Measurements from ENCODE around the gene MAMSTR.
"Not testable (repeated sequence)": the region's sequence is repeated elsewhere in the genome, so short reads cannot be mapped to it uniquely, and the experiment has no call there.

The MAMSTR gene

GRCh38 chr19:48718106-48718505, 1.4 kb downstream of the MAMSTR start:
- DNase-seq, result not testable (repeated sequence)

- peak; percentile 79 for DNase-seq
These were observed 2.8 kb downstream of the MAMSTR start for GRCh38 chr19:48716562-48717291.

GRCh38 chr19:48715681-48716171, 3.8 kb downstream of the MAMSTR start:
- peak; percentile 40 for DNase-seq

GRCh38 chr19:48714759-48715675, 4.5 kb downstream of the MAMSTR start:
- no peak for DNase-seq

- peak; percentile 100 for DNase-seq
These were observed 5.4 kb downstream of the MAMSTR start for GRCh38 chr19:48713864-48714755.

GRCh38 chr19:48713041-48713863, 6.3 kb downstream of the MAMSTR start:
- peak; percentile 23 for DNase-seq

- DNase-seq, result no peak
These were observed 8.3 kb downstream of the MAMSTR start for GRCh38 chr19:48711106-48711662.

- DNase-seq, result no peak
These were observed 11.1 kb downstream of the MAMSTR start for GRCh38 chr19:48708471-48708870.

- no peak for DNase-seq
These were observed 14.1 kb downstream of the MAMSTR start for GRCh38 chr19:48705431-48705830.

GRCh38 chr19:48703316-48703715, 16.2 kb downstream of the MAMSTR start:
- DNase-seq, result no peak

GRCh38 chr19:48702701-48703100, 16.8 kb downstream of the MAMSTR start:
- DNase-seq, result no peak

- peak; percentile 82 for DNase-seq
These were observed 21.5 kb downstream of the MAMSTR start for GRCh38 chr19:48698046-48698445.

- no peak for DNase-seq
These were observed 23.0 kb downstream of the MAMSTR start for GRCh38 chr19:48696353-48697010.

GRCh38 chr19:48695743-48696352, 23.7 kb downstream of the MAMSTR start, which contains the start of gene FUT2:
Gene FUT2 (plus strand): TSS chr19:48695971. CDS start chr19:48702957, 6,986 bp downstream.
- no peak for DNase-seq

- DNase-seq, result not testable (repeated sequence)
These were observed 25.9 kb downstream of the MAMSTR start for GRCh38 chr19:48693629-48694028.

GRCh38 chr19:48689449-48689848, 30.1 kb downstream of the MAMSTR start:
- DNase-seq, result no peak

- no peak for DNase-seq
These were observed 31.7 kb downstream of the MAMSTR start for GRCh38 chr19:48687776-48688175.

- DNase-seq, result not testable (repeated sequence)
These were observed 32.9 kb downstream of the MAMSTR start for GRCh38 chr19:48686637-48687036.

- no peak for DNase-seq
These were observed 33.4 kb downstream of the MAMSTR start for GRCh38 chr19:48686088-48686487.

GRCh38 chr19:48685583-48685982, 33.9 kb downstream of the MAMSTR start:
- no peak for DNase-seq
